ENCODE measurements around the gene PITPNB.

PITPNB gene

DNA sequence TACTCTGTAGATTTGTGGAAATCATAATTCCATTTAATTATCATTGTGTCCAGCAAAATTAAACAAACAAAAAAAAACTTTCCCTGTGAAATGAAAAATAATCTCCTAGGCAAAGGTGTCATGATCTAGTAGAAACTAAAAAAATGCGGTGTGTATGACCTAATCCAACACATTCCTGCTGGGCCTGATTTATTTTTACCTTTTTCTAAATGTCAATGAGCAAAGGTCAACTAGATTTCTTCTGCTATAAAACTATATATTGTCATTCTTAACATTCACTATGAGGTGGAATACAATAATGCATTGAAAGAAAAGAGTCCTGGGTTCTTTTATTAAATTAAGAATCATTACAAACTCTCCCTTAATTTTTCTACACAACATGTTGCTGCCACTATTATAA, 60.4 kb downstream of the PITPNB start:
- in situ Hi-C loops (cut with HindIII; ENCODE audit: low pct_ligation_motif_present, low sequenced_read_pairs): no loop called here
- Histone ChIP-seq H3K36me3 (replicated peaks) (peaks cover 39% of the 10 kb centered on the region), H3K4me3 (ENCODE audit: low read depth, low read length) (no peak overlapping the region), H3K27ac (no peak overlapping the region), H3K27me3 (replicated peaks) (no peaks in the 10 kb centered on the region)
- TF ChIP-seq, protein P1, sequence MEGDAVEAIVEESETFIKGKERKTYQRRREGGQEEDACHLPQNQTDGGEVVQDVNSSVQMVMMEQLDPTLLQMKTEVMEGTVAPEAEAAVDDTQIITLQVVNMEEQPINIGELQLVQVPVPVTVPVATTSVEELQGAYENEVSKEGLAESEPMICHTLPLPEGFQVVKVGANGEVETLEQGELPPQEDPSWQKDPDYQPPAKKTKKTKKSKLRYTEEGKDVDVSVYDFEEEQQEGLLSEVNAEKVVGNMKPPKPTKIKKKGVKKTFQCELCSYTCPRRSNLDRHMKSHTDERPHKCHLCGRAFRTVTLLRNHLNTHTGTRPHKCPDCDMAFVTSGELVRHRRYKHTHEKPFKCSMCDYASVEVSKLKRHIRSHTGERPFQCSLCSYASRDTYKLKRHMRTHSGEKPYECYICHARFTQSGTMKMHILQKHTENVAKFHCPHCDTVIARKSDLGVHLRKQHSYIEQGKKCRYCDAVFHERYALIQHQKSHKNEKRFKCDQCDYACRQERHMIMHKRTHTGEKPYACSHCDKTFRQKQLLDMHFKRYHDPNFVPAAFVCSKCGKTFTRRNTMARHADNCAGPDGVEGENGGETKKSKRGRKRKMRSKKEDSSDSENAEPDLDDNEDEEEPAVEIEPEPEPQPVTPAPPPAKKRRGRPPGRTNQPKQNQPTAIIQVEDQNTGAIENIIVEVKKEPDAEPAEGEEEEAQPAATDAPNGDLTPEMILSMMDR (IDR thresholded peaks at IDR 0.05; ENCODE audit: low read depth, low read length, missing control alignments): no peak
- no peak for DNase-seq

DNA sequence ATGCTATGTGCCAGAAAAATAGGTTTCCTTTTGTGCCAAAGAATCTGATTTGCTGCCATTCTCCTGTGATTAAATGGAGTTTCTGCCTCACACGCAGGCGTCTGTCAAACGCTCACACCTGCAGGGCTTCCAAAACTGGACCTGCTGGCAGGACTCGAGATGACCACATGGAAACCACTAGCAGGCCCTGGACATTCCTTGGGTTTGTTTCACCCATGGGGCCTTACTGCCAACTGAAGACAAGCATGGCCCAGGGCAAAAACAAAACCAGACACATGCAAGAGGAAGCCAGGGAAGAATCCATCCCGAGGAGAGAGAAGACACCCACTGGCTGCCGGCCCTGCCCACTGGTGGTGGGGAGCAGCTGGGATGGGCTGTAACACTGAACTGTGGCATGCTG, 61.6 kb downstream of the PITPNB start:
- Histone ChIP-seq H3K4me3 (ENCODE audit: low read depth, low read length) (no peak overlapping the region), H3K27me3 (replicated peaks) (no peaks in the 10 kb centered on the region), H3K27ac (no peak overlapping the region), H3K36me3 (replicated peaks) (peaks cover 47% of the 10 kb centered on the region)
- in situ Hi-C loops (cut with HindIII; ENCODE audit: low pct_ligation_motif_present, low sequenced_read_pairs): no loop called here
- TF ChIP-seq, protein P1 (IDR thresholded peaks at IDR 0.05; ENCODE audit: low read depth, low read length, missing control alignments): no peak
- no peak for DNase-seq

DNA sequence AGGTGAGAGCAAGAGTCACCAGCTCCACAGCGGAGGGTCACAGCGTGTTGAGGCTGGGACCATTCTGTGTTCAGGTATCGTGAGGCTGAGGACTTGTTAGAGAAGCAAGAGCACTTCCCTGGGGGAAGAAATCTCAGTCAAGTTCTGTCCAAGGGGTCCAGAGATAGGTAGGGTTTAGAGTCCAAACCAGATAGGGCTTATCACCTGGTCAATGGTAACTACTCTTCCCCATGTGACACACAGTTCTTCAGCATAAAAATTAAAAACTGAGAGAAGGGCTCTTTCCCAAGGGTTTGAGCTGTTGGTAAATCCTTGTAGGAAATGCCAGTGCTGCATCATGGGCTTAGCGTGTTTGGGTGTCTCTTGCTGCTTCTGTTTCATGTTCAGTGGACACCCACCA, 62.7 kb downstream of the PITPNB start:
- no peak for DNase-seq
- no peaks in the 10 kb centered on the region for H3K27me3 ChIP-seq (replicated peaks)
- TF ChIP-seq, protein P1 (IDR thresholded peaks at IDR 0.05; ENCODE audit: low read depth, low read length, missing control alignments): no peak
- peaks cover 57% of the 10 kb centered on the region for H3K36me3 ChIP-seq (replicated peaks)
- no peak overlapping the region for H3K4me3 ChIP-seq (ENCODE audit: low read depth, low read length)
- in situ Hi-C loops (cut with HindIII; ENCODE audit: low pct_ligation_motif_present, low sequenced_read_pairs): no loop called here
- H3K27ac ChIP-seq: no peak overlapping the region

DNA sequence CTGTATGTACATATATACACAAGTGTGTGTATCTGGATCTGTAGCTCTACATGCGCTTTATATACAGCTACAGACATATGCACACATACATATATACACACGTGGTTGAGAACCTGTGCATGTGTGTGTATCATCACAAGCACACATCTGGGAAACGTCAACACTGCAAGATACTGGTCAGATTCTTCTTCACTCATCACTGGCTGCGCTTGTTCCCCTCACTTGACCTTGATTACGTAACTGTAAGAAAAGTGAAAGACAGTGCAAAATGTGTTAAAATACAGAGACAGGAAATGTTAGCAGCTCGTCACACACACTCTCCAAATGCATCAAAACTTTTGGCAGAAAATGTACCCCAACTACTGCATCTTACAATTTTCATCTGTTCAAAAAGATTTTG, 65.6 kb downstream of the PITPNB start:
- no peak for DNase-seq
- Histone ChIP-seq H3K36me3 (replicated peaks) (peaks cover 66% of the 10 kb centered on the region), H3K27ac (no peak overlapping the region), H3K4me3 (ENCODE audit: low read depth, low read length) (no peak overlapping the region), H3K27me3 (replicated peaks) (no peaks in the 10 kb centered on the region)
- TF ChIP-seq, protein P1 (IDR thresholded peaks at IDR 0.05; ENCODE audit: low read depth, low read length, missing control alignments): no peak
- in situ Hi-C loops (cut with HindIII; ENCODE audit: low pct_ligation_motif_present, low sequenced_read_pairs): no loop called here

DNA sequence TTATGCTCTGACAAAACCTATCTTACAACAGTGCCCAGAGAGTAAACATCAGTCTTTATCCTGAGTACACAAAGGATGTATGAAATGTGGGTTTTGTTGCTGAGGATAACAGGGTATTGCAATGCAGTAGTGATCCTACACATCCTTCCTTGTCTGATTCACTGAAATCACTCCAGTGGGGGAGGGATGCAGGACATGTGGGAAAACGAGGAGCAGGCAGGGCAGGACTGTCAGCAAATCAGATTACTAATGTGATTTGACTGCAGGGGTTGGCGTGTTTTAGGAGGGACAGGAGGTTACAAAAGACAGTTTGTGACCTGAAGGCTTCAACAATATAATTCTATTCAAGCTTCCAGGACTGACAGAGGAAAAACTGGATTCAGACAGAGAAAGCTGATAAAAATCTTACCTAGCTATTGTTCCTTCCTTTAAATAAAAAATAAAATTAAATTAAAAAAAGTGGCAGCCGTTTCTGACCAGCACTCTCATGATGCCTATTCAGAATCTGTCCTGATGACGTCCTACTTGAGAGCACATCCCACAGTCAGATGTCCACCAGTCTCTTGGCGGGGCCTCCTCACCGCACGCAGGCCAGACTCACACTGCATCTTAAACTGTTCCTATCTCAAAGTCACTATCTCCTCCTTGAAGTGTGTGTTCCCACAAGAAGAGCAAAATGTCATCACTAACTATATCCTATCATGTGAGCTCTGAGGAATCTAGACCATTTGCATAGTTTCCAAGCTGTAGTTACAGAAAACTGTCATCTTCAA, 66.9 kb downstream of the PITPNB start:
- in situ Hi-C loops (cut with HindIII; ENCODE audit: low pct_ligation_motif_present, low sequenced_read_pairs): no loop called here
- H3K27ac ChIP-seq: peak overlapping the region; percentile 25
- DNase-seq: no peak
- TF ChIP-seq, protein P1 (IDR thresholded peaks at IDR 0.05; ENCODE audit: low read depth, low read length, missing control alignments): no peak
- H3K4me3 ChIP-seq (ENCODE audit: low read depth, low read length): no peak overlapping the region
- no peaks in the 10 kb centered on the region for H3K27me3 ChIP-seq (replicated peaks)
- H3K36me3 ChIP-seq (replicated peaks): peaks cover 60% of the 10 kb centered on the region

Data from brain microvascular endothelial cell (primary cell).